ENCODE results near the gene SOX1.

GRCh38 chr13:112101360-112101930, 34.5 kb downstream of the SOX1 start:
- TF ChIP-seq CTCF (tag by site-specific recombination; IDR thresholded peaks at IDR 0.05) (no peak), TCF7L2 (IDR thresholded peaks at IDR 0.05; ENCODE audit: borderline replicate concordance, low read depth, low read length) (0 out of 2 replicates have a peak, but pooled peaks have one; percentile 17), ZNF354C (tag by site-specific recombination; IDR thresholded peaks at IDR 0.05; ENCODE audit: borderline replicate concordance, low read depth) (no peak), ZNF274 (IDR thresholded peaks at IDR 0.05; ENCODE audit: low read length) (no peak), ZNF274 (tag by site-specific recombination; IDR thresholded peaks at IDR 0.05; ENCODE audit: borderline replicate concordance) (no peak), ZBTB1 (tag by site-specific recombination; IDR thresholded peaks at IDR 0.05) (no peak), ZNF514 (tag by site-specific recombination; IDR thresholded peaks at IDR 0.05) (no peak), ZNF623 (tag by site-specific recombination; IDR thresholded peaks at IDR 0.05) (no peak), ZNF624 (tag by site-specific recombination; IDR thresholded peaks at IDR 0.05) (no peak), YY1 (tag by site-specific recombination; IDR thresholded peaks at IDR 0.05) (0 out of 2 replicates have a peak, but pooled peaks have one; percentile 15)
- TF ChIP-seq, protein P1, sequence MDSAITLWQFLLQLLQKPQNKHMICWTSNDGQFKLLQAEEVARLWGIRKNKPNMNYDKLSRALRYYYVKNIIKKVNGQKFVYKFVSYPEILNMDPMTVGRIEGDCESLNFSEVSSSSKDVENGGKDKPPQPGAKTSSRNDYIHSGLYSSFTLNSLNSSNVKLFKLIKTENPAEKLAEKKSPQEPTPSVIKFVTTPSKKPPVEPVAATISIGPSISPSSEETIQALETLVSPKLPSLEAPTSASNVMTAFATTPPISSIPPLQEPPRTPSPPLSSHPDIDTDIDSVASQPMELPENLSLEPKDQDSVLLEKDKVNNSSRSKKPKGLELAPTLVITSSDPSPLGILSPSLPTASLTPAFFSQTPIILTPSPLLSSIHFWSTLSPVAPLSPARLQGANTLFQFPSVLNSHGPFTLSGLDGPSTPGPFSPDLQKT (IDR thresholded peaks at IDR 0.05; ENCODE audit: borderline replicate concordance, low read depth, low read length), result no peak
- TF ChIP-seq, protein P2, sequence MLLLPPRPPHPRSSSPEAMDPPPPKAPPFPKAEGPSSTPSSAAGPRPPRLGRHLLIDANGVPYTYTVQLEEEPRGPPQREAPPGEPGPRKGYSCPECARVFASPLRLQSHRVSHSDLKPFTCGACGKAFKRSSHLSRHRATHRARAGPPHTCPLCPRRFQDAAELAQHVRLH (tag by site-specific recombination; IDR thresholded peaks at IDR 0.05), result no peak
- TF ChIP-seq, protein P3, sequence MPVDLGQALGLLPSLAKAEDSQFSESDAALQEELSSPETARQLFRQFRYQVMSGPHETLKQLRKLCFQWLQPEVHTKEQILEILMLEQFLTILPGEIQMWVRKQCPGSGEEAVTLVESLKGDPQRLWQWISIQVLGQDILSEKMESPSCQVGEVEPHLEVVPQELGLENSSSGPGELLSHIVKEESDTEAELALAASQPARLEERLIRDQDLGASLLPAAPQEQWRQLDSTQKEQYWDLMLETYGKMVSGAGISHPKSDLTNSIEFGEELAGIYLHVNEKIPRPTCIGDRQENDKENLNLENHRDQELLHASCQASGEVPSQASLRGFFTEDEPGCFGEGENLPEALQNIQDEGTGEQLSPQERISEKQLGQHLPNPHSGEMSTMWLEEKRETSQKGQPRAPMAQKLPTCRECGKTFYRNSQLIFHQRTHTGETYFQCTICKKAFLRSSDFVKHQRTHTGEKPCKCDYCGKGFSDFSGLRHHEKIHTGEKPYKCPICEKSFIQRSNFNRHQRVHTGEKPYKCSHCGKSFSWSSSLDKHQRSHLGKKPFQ (tag by site-specific recombination; IDR thresholded peaks at IDR 0.05), result peak; percentile 63
